ENCODE results near the gene MLNR. TPM values are rescaled to one million over a fixed set of nuclear protein-coding genes. Genes with fewer than 3 reads are reported as not detected.

MLNR gene
- polyA plus RNA-seq, 1 donor from 2014 or later: not detected

- Histone ChIP-seq H4K20me1 (ENCODE audit: insufficient read depth) (no peaks in the 10 kb centered on the region), H3K27me3 (ENCODE audit: insufficient read depth, low read depth, low read length) (no peaks in the 10 kb centered on the region), H3K9me2 (ENCODE audit: insufficient read depth, low read length) (no peaks in the 10 kb centered on the region), H3K9ac (ENCODE audit: low read length) (no peak overlapping the region), H3K4me3 (ENCODE audit: low read length) (no peak overlapping the region), H3K27ac (ENCODE audit: low read length) (no peak overlapping the region), H3K9me3 (ENCODE audit: low read length) (no peaks in the 10 kb centered on the region), H3K4me2 (ENCODE audit: low read length) (no peak overlapping the region), H3K36me3 (ENCODE audit: insufficient read depth, low read length) (peaks cover 5% of the 10 kb centered on the region), H3K79me2 (replicated peaks; ENCODE audit: insufficient read depth, low read length) (no peaks in the 10 kb centered on the region), H3F3A (ENCODE audit: insufficient read depth, low read length, poor library complexity, severe bottlenecking) (no peaks in the 10 kb centered on the region), H2AFZ (ENCODE audit: low read depth, low read length) (no peak overlapping the region)
- no peak for TF ChIP-seq EZH2 (IDR thresholded peaks at IDR 0.05; ENCODE audit: borderline replicate concordance, insufficient read depth, low read length, poor library complexity, severe bottlenecking)
- no peak for TF ChIP-seq MXI1 (conservative IDR thresholded peaks at IDR 0.05; ENCODE audit: poor library complexity, severe bottlenecking)
- TF ChIP-seq REST (IDR thresholded peaks at IDR 0.05; ENCODE audit: borderline replicate concordance): no peak
- TF ChIP-seq TAF1 (IDR thresholded peaks at IDR 0.05; ENCODE audit: low read depth): no peak
- TF ChIP-seq CTCF (IDR thresholded peaks at IDR 0.05; ENCODE audit: poor library complexity, severe bottlenecking): no peak
- no peak for TF ChIP-seq POLR2AphosphoS5 (IDR thresholded peaks at IDR 0.05)
- TF ChIP-seq EP300 (conservative IDR thresholded peaks at IDR 0.05; ENCODE audit: poor library complexity, severe bottlenecking): no peak
- TF ChIP-seq SMC3 (conservative IDR thresholded peaks at IDR 0.05; ENCODE audit: poor library complexity): no peak
- TF ChIP-seq RAD21 (conservative IDR thresholded peaks at IDR 0.05): no peak
Observed at GRCh38 chr13:49262634-49263033, 42.5 kb downstream of the MLNR start.

- Histone ChIP-seq H3K79me2 (replicated peaks; ENCODE audit: insufficient read depth, low read length) (no peaks in the 10 kb centered on the region), H3F3A (ENCODE audit: insufficient read depth, low read length, poor library complexity, severe bottlenecking) (no peaks in the 10 kb centered on the region), H3K9me3 (ENCODE audit: low read length) (no peaks in the 10 kb centered on the region), H3K4me3 (ENCODE audit: low read length) (no peak overlapping the region), H3K4me2 (ENCODE audit: low read length) (no peak overlapping the region), H4K20me1 (ENCODE audit: insufficient read depth) (no peaks in the 10 kb centered on the region), H3K27me3 (ENCODE audit: insufficient read depth, low read depth, low read length) (no peaks in the 10 kb centered on the region), H3K27ac (ENCODE audit: low read length) (no peak overlapping the region), H3K36me3 (ENCODE audit: insufficient read depth, low read length) (peaks cover 5% of the 10 kb centered on the region), H3K9ac (ENCODE audit: low read length) (no peak overlapping the region), H3K9me2 (ENCODE audit: insufficient read depth, low read length) (no peaks in the 10 kb centered on the region), H2AFZ (ENCODE audit: low read depth, low read length) (no peak overlapping the region)
- TF ChIP-seq CTCF (IDR thresholded peaks at IDR 0.05; ENCODE audit: poor library complexity, severe bottlenecking) (no peak), SMC3 (conservative IDR thresholded peaks at IDR 0.05; ENCODE audit: poor library complexity) (no peak), EZH2 (IDR thresholded peaks at IDR 0.05; ENCODE audit: borderline replicate concordance, insufficient read depth, low read length, poor library complexity, severe bottlenecking) (no peak), RAD21 (conservative IDR thresholded peaks at IDR 0.05) (no peak), TAF1 (IDR thresholded peaks at IDR 0.05; ENCODE audit: low read depth) (no peak), MXI1 (conservative IDR thresholded peaks at IDR 0.05; ENCODE audit: poor library complexity, severe bottlenecking) (no peak), POLR2AphosphoS5 (IDR thresholded peaks at IDR 0.05) (no peak), REST (IDR thresholded peaks at IDR 0.05; ENCODE audit: borderline replicate concordance) (no peak), EP300 (conservative IDR thresholded peaks at IDR 0.05; ENCODE audit: poor library complexity, severe bottlenecking) (no peak)
Observed at GRCh38 chr13:49265822-49266221, 45.7 kb downstream of the MLNR start.

Data from neural cell (in vitro differentiated cells).